Neural cell (in vitro differentiated cells): ENCODE measurements around the gene FOXD2.

Experiments
- EP300 ChIP-seq: fragments of 450-650 bp; conservative IDR thresholded peaks from 2 replicates; pipeline ENCODE4 v1.6.1; 2014; ENCODE audit warnings: antibody characterized with exemption, mild to moderate bottlenecking, moderate library complexity; ENCODE audit not compliant: poor library complexity, severe bottlenecking
- EZH2 ChIP-seq: fragments of 200-600, 300-800 bp; shearing (Covaris generic), sonication (generic); IDR thresholded peaks from 2 replicates; pipeline ENCODE4 v1.6.1; 2014; ENCODE audit warnings: antibody characterized with exemption, low read length, borderline replicate concordance, mild to moderate bottlenecking; ENCODE audit not compliant: insufficient read depth, poor library complexity, severe bottlenecking
- MXI1 ChIP-seq: fragments of 450-650 bp; conservative IDR thresholded peaks from 2 replicates; pipeline ENCODE4 v1.6.1; 2014; ENCODE audit warnings: antibody characterized with exemption, mild to moderate bottlenecking; ENCODE audit not compliant: poor library complexity, severe bottlenecking
- POLR2AphosphoS5 ChIP-seq: IDR thresholded peaks from 2 replicates; pipeline ENCODE4 v1.6.1; 2012
- RAD21 ChIP-seq: fragments of 450-650 bp; conservative IDR thresholded peaks from 2 replicates; pipeline ENCODE4 v1.6.1; 2014; ENCODE audit warnings: antibody characterized with exemption, mild to moderate bottlenecking, moderate library complexity
- SMC3 ChIP-seq: fragments of 450-650 bp; conservative IDR thresholded peaks from 2 replicates; pipeline ENCODE4 v1.6.1; 2014; ENCODE audit warnings: antibody characterized with exemption, mild to moderate bottlenecking, moderate library complexity; ENCODE audit not compliant: poor library complexity
- TAF1 ChIP-seq: IDR thresholded peaks from 2 replicates; pipeline ENCODE4 v1.6.1; 2012; ENCODE audit warnings: low read depth
- TF ChIP-seq, protein P1 (sequence below): fragments of 450-650 bp; IDR thresholded peaks from 2 replicates; pipeline ENCODE4 v1.5.1; 2014; ENCODE audit warnings: antibody characterized with exemption, mild to moderate bottlenecking, moderate library complexity; ENCODE audit not compliant: poor library complexity, severe bottlenecking
- TF ChIP-seq, protein P2 (sequence below): IDR thresholded peaks from 2 replicates; pipeline ENCODE4 v1.6.1; 2012; ENCODE audit warnings: borderline replicate concordance

DNA sequence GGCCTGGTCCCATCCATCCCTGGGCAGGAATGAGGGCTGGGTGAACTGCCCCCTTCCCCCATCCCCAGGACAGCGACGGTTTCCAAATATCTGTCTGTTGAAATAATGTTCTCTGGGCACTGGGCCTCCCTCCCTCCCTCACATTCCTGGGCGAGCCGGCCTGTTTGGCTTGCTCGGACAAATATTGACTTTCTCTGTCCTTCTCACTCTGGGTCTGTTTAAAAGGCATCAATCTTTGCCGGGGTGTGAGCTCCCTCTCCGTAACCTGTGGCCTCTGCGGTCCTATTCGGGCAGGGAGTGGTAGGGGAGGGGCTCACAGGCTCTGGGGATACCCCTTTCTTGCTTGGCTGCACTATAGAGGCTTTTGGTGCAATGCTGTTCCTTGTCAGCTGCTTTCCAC is 40.2 kb downstream of the FOXD2 start:
- TF ChIP-seq, protein P1, sequence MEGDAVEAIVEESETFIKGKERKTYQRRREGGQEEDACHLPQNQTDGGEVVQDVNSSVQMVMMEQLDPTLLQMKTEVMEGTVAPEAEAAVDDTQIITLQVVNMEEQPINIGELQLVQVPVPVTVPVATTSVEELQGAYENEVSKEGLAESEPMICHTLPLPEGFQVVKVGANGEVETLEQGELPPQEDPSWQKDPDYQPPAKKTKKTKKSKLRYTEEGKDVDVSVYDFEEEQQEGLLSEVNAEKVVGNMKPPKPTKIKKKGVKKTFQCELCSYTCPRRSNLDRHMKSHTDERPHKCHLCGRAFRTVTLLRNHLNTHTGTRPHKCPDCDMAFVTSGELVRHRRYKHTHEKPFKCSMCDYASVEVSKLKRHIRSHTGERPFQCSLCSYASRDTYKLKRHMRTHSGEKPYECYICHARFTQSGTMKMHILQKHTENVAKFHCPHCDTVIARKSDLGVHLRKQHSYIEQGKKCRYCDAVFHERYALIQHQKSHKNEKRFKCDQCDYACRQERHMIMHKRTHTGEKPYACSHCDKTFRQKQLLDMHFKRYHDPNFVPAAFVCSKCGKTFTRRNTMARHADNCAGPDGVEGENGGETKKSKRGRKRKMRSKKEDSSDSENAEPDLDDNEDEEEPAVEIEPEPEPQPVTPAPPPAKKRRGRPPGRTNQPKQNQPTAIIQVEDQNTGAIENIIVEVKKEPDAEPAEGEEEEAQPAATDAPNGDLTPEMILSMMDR = no peak
- TF ChIP-seq POLR2AphosphoS5 = no peak
- TF ChIP-seq TAF1 = no peak
- TF ChIP-seq MXI1 = no peak
- no peak for TF ChIP-seq EP300
- TF ChIP-seq, protein P2, sequence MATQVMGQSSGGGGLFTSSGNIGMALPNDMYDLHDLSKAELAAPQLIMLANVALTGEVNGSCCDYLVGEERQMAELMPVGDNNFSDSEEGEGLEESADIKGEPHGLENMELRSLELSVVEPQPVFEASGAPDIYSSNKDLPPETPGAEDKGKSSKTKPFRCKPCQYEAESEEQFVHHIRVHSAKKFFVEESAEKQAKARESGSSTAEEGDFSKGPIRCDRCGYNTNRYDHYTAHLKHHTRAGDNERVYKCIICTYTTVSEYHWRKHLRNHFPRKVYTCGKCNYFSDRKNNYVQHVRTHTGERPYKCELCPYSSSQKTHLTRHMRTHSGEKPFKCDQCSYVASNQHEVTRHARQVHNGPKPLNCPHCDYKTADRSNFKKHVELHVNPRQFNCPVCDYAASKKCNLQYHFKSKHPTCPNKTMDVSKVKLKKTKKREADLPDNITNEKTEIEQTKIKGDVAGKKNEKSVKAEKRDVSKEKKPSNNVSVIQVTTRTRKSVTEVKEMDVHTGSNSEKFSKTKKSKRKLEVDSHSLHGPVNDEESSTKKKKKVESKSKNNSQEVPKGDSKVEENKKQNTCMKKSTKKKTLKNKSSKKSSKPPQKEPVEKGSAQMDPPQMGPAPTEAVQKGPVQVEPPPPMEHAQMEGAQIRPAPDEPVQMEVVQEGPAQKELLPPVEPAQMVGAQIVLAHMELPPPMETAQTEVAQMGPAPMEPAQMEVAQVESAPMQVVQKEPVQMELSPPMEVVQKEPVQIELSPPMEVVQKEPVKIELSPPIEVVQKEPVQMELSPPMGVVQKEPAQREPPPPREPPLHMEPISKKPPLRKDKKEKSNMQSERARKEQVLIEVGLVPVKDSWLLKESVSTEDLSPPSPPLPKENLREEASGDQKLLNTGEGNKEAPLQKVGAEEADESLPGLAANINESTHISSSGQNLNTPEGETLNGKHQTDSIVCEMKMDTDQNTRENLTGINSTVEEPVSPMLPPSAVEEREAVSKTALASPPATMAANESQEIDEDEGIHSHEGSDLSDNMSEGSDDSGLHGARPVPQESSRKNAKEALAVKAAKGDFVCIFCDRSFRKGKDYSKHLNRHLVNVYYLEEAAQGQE = no peak
- TF ChIP-seq RAD21 = no peak
- no peak for TF ChIP-seq EZH2
- no peak for TF ChIP-seq SMC3
